ENCODE results near the gene PDE10A.
"Not testable (repeated sequence)": the region's sequence is repeated elsewhere in the genome, so short reads cannot be mapped to it uniquely, and the experiment has no call there.

PDE10A gene

DNA sequence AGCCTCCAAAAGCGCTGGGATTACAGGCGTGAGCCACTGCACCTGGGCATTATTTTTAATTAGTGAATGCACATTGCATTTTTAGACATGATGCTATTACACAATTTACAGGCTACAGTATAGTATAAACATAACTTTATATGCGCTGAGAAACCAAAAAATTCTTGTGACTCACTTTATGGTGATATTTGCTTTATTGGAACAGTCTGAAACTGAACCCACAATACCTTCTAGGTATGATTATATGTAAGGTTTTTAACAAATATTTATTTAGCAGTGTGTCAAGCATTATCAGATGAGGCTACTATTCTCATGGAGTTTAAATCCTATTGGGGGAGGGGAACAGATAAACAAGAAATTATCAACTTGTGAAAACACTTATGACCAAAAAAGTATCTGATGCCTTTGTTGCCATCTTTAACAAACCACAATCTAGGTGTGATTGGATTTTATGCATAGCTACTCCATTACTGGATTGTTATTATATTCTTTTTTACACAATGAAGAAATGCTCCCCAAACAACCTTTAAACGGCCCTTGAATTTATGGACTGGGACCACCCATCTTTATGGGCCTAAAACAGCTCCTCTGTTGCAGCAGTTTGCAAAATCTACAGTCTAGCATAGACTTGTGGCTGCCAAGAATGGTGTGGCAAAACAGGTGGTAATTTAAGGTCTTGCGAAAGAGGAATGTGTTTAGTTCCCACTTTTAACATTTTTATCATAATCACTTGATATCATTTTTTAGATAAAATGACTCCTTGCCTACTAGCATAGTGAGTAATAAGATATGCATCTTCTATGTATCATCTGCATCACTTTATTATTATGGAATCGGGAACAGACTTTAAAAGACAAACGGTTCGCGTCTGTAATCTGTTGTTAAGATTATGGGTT is 194.5 kb downstream of the PDE10A start:
- no peak for DNase-seq (ENCODE audit: low spot score)

- DNase-seq (ENCODE audit: low spot score) = not testable (repeated sequence)
Observed at GRCh38 chr6:165463499-165463898, 199.5 kb downstream of the PDE10A start.

- DNase-seq (ENCODE audit: low spot score) = not testable (repeated sequence)
Observed at GRCh38 chr6:165459605-165460301, 203.3 kb downstream of the PDE10A start.

DNA sequence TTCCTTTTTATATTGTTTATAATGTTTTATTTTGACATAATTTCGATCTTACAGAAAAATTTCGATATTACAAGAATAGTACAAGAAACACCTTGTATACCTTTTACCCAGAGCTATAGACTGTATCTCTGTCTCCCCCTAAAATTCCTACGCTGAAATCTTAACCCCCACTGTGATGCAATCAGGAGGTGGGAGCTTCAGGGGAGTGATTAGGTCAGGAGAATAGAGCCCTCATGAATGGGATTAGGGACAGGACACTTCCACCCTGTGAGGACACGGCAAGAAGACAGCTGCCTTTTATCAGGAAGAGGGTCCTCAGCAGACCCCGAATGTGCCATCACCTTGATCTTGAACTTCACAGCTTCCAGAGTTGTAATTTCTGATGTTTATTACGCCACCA is 204.9 kb downstream of the PDE10A start:
- DNase-seq (ENCODE audit: low spot score) = no peak

- DNase-seq (ENCODE audit: low spot score) = no peak
Observed at GRCh38 chr6:165456286-165456685, 206.8 kb downstream of the PDE10A start.

DNA sequence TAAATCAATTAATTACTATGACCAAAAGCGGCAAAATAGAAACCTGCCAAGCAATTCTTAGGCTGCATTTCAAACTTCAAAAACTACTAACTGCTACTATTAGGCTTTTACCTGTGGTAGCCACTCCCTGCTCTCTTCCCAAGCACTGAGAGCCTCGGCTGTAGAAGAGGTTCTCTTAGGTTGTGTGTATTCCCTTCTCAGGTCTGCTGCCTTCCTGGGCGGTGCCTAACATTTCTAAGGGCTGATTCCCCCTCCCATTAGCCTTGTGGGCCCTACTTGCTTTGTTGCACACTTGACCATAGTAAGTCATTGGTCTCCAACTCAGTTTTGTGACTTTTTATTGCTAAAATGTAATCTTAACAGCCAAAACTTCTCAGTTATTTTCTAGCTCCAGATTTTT is 207.6 kb downstream of the PDE10A start:
- DNase-seq (ENCODE audit: low spot score) = no peak

- no peak for DNase-seq (ENCODE audit: low spot score)
Observed at GRCh38 chr6:165453395-165453794, 209.6 kb downstream of the PDE10A start.

DNA sequence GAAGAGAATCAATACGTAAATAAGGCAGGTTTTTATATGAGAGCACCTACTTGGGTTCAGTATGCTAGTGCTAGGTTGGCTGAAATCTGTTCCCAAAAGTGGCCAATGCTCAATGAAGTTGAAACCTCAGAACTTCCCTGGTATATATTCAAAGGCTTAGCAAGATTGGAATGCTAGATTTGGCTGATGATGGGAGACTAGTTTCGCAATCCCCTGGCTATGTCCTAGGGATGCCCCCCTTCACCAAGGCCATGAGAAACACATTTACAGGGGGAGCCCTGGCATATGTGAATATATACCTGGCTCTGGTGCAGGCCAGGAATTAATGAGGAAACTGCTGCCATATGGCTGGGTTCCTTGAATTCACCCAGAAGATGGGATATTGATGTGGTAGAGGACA is 211.2 kb downstream of the PDE10A start:
- no peak for DNase-seq (ENCODE audit: low spot score)

- no peak for DNase-seq (ENCODE audit: low spot score)
Observed at GRCh38 chr6:165448210-165448609, 214.8 kb downstream of the PDE10A start.

DNA sequence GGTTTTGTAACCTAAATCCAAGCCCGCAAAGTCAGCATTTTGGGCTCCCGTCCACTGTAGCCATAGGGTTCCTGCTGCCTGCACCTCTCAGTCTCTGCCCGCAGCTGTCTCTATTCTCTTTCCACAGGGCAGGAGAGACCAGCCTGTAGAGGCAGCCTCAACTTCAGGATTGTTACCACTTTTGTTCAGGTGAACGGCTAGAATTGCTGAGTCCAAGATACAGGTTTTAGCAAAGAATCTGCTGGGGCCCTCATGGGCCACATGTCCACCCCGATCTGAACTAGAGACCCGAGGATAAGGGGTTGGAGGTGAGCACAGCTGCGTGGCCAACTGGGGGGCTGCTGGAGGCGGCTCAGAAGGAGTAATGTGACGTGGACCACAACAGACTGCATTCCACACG is 215.9 kb downstream of the PDE10A start:
- DNase-seq (ENCODE audit: low spot score) = no peak

DNA sequence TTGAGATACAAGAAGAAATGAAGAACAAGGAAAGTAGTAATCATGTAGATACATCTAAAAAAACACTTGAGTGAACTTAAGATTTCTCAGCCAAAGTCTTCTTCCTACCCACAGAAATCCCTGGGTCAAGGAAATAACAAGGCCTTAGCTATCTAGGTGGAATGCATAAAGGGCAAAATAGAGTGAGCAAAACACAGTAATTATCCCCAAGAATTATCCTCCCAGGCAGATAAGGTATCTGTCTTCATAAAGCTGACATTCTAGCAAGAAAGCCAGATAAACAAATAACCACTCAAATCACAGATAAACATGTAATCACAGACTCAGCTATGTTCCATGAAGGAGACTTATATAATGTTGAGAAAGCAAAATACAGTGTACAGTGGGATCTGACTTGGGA is 216.7 kb downstream of the PDE10A start:
- no peak for DNase-seq (ENCODE audit: low spot score)

- DNase-seq (ENCODE audit: low spot score) = no peak
Observed at GRCh38 chr6:165443462-165443861, 219.6 kb downstream of the PDE10A start.

DNA sequence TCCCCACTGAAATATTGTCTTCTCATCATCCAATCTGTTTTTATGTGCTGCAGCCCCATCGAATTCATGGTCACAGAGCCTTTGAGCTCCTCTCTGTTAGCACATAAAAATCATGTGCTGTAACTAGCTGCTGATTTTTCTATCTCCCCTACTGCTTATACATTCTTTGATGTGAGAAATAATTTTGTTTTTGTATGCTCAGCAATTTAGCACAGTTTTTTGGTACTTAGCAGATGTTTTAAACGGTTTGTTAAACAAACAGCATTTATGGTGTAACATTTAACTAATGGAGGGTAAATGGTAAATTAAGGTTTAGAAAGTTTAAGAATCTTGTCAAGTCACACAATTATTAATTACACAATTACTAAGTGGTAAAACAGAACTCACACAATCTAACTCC is 221.9 kb downstream of the PDE10A start:
- DNase-seq (ENCODE audit: low spot score) = no peak

GRCh38 chr6:165439928-165440554 is 223.0 kb downstream of the PDE10A start:
- DNase-seq (ENCODE audit: low spot score) = peak; percentile 27

- DNase-seq (ENCODE audit: low spot score) = no peak
Observed at GRCh38 chr6:165426892-165427291, 236.1 kb downstream of the PDE10A start.

DNA sequence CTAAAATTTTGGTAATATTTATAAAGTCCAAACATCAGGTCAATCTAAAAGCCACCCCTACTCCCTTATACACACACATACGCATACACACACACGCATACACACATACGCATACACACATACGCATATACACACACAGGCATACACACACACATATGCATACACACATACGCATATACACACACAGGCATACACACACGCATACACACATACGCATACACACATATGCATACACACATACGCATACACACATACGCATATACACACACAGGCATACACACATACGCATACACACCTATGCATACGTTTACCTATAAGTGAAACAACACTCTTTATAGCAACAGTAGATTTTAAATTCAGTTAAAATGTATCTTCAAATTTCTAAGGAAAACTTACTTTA is 240.8 kb downstream of the PDE10A start:
- DNase-seq (ENCODE audit: low spot score) = no peak

- no peak for DNase-seq (ENCODE audit: low spot score)
Observed at GRCh38 chr6:165417278-165417865, 245.7 kb downstream of the PDE10A start.

- no peak for DNase-seq (ENCODE audit: low spot score)
Observed at GRCh38 chr6:165404697-165405096, 258.3 kb downstream of the PDE10A start.

GRCh38 chr6:165404296-165404695 is 258.7 kb downstream of the PDE10A start:
- DNase-seq (ENCODE audit: low spot score) = no peak

DNA sequence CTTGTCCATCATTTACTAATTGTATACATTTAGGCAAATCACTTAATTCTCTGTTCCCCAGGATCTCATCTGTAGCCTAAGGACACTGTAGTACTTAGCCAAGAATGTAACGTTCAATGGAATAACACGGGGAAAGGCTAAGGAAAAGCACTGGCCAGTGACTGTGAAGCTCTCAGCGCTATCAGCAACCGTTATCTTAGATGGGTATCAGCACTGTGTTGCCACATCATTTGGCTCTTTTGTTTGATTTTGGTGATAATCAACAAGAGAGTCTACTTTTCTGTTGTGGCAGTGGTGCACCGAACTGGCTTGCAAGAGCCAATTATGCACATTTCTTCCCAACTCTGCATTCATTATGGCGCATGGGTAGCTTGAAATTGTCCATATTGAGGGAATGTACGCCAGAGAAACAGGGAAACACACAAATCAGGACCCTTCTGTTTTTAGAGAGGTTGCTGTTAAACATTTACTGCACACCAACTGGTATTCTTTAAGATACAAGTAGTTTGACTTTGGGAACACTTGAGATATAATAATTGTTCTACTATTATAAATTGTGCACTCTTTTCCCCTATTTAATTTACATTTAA is 259.9 kb downstream of the PDE10A start:
- DNase-seq (ENCODE audit: low spot score) = no peak

DNA sequence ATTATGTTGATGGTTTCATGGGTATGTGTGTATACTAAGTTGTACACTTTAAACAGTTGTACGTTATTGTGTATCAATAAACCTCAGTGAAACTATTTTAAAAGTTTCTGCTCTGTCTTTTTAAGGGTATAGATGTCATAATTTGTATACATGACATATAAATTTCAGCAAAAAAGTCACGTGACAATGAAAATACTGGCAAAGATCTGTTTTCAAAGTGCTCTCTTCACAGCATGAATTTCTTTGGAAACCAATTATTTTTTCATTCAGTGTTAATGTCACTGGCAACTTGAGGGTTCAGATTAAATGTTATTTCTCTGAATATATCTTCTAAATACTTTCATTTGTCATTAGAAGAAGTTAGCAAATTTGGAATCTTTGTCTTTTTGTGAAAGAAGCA is 261.9 kb downstream of the PDE10A start:
- no peak for DNase-seq (ENCODE audit: low spot score)

- no peak for DNase-seq (ENCODE audit: low spot score)
Observed at GRCh38 chr6:165390475-165390874, 272.6 kb downstream of the PDE10A start.

Measured in COLO829 (cell line).